ENCODE results near the gene SH3GLB2.
"Not testable (repeated sequence)": the region's sequence is repeated elsewhere in the genome, so short reads cannot be mapped to it uniquely, and the experiment has no call there.

The SH3GLB2 gene

GRCh38 chr9:129052592-129052991 is 24.5 kb upstream of the SH3GLB2 start:
- DNase-seq, result no peak

- no peak for DNase-seq
Observed at GRCh38 chr9:129042016-129042415, 13.9 kb upstream of the SH3GLB2 start.

- no peak for DNase-seq
Observed at GRCh38 chr9:129040113-129040643, 12.0 kb upstream of the SH3GLB2 start.

GRCh38 chr9:129038109-129038852 is 10.2 kb upstream of the SH3GLB2 start:
- DNase-seq, result no peak

- no peak for DNase-seq
Observed at GRCh38 chr9:129037767-129038098, 9.6 kb upstream of the SH3GLB2 start.

GRCh38 chr9:129036923-129037766 is 9.0 kb upstream of the SH3GLB2 start:
- DNase-seq, result peak in 1 of 2 experiments; percentile 9

GRCh38 chr9:129036241-129036922 is 8.3 kb upstream of the SH3GLB2 start, which contains the start of gene MIGA2:
MIGA2 (plus strand) TSS chr9:129036626; CDS start chr9:129040595, 3,969 bp downstream.
- peak; percentile 95 to 97 for DNase-seq

- DNase-seq, result not testable (repeated sequence)
Observed at GRCh38 chr9:129035838-129036237, 7.7 kb upstream of the SH3GLB2 start.

- DNase-seq, result no peak
Observed at GRCh38 chr9:129033216-129033615, 5.1 kb upstream of the SH3GLB2 start.

- no peak for DNase-seq
Observed at GRCh38 chr9:129032541-129033159, 4.5 kb upstream of the SH3GLB2 start.

- DNase-seq, result no peak
Observed at GRCh38 chr9:129031514-129031913, 3.4 kb upstream of the SH3GLB2 start.

- DNase-seq, result no peak
Observed at GRCh38 chr9:129030191-129030590, 2.1 kb upstream of the SH3GLB2 start.

GRCh38 chr9:129027685-129028191 is 393 bp downstream of the SH3GLB2 start:
- peak in 1 of 2 experiments; percentile 72 for DNase-seq

- no peak for DNase-seq
Observed at GRCh38 chr9:129027224-129027684, 877 bp downstream of the SH3GLB2 start.

GRCh38 chr9:129026442-129027223 is 1.5 kb downstream of the SH3GLB2 start:
- DNase-seq, result peak; percentile 33 to 56

GRCh38 chr9:129023908-129024233 is 4.3 kb downstream of the SH3GLB2 start:
- no peak for DNase-seq

- DNase-seq, result no peak
Observed at GRCh38 chr9:129023036-129023907, 4.9 kb downstream of the SH3GLB2 start.

- no peak for DNase-seq
Observed at GRCh38 chr9:129022037-129022436, 6.1 kb downstream of the SH3GLB2 start.

- DNase-seq, result no peak
Observed at GRCh38 chr9:129021091-129021490, 7.0 kb downstream of the SH3GLB2 start.

GRCh38 chr9:129014608-129015007 is 13.5 kb downstream of the SH3GLB2 start:
- no peak for DNase-seq

GRCh38 chr9:129014124-129014523 is 14.0 kb downstream of the SH3GLB2 start:
- DNase-seq, result no peak

Measured in NCI-H526 (cell line).